Mucosa of gallbladder (tissue), 1 donor: ENCODE measurements around the gene C7orf57. TPM values are rescaled to one million over a fixed set of nuclear protein-coding genes. Genes with fewer than 3 reads are reported as not detected.
"Not testable (repeated sequence)": the region's sequence is repeated elsewhere in the genome, so short reads cannot be mapped to it uniquely, and the experiment has no call there.

ENCODE experiments used
- DNase-seq: peaks from one replicate; pipeline ENCODE4 v3.0.0-alpha.2; 2020; ENCODE audit warnings: low spot score
- total RNA-seq: library from RNA; stranded (reverse); gene quantifications from one replicate; pipeline ENCODE4 v1.2.1, GENCODE V29; 2021
- donor health status: DM: no; HTN: no; CAD: no.

Gene C7orf57
- not detected for total RNA-seq

- peak; percentile 90 for DNase-seq
These were observed at the start of gene C7orf57 for GRCh38 chr7:48035301-48035966. Gene C7orf57 (plus strand): TSS chr7:48035543. CDS start chr7:48036309, 766 bp downstream.

GRCh38 chr7:47988496-47989386 is 46.6 kb upstream of the C7orf57 start:
- DNase-seq: no peak

- peak; percentile 18 for DNase-seq
These were observed 45.5 kb upstream of the C7orf57 start for GRCh38 chr7:47989607-47990400.

- no peak for DNase-seq
These were observed 44.8 kb upstream of the C7orf57 start for GRCh38 chr7:47990592-47990991.

GRCh38 chr7:47991270-47991669 is 44.1 kb upstream of the C7orf57 start:
- DNase-seq: no peak

GRCh38 chr7:47991741-47992311 is 43.5 kb upstream of the C7orf57 start:
- DNase-seq: peak; percentile 81

- DNase-seq: no peak
These were observed 42.9 kb upstream of the C7orf57 start for GRCh38 chr7:47992446-47992845.

GRCh38 chr7:47999413-47999812 is 35.9 kb upstream of the C7orf57 start:
- DNase-seq: no peak

- DNase-seq: not testable (repeated sequence)
These were observed 35.2 kb upstream of the C7orf57 start for GRCh38 chr7:48000164-48000563.

GRCh38 chr7:48004032-48004431 is 31.3 kb upstream of the C7orf57 start:
- DNase-seq: no peak

GRCh38 chr7:48004638-48005037 is 30.7 kb upstream of the C7orf57 start:
- no peak for DNase-seq

GRCh38 chr7:48006866-48007265 is 28.5 kb upstream of the C7orf57 start:
- no peak for DNase-seq

GRCh38 chr7:48009257-48009656 is 26.1 kb upstream of the C7orf57 start:
- DNase-seq: no peak

GRCh38 chr7:48009954-48010353 is 25.4 kb upstream of the C7orf57 start:
- DNase-seq: no peak

- DNase-seq: no peak
These were observed 24.0 kb upstream of the C7orf57 start for GRCh38 chr7:48011323-48011722.

- no peak for DNase-seq
These were observed 23.4 kb upstream of the C7orf57 start for GRCh38 chr7:48011951-48012350.

GRCh38 chr7:48016641-48017040 is 18.7 kb upstream of the C7orf57 start:
- no peak for DNase-seq

- DNase-seq: no peak
These were observed 17.7 kb upstream of the C7orf57 start for GRCh38 chr7:48017674-48018073.

GRCh38 chr7:48025624-48026023 is 9.7 kb upstream of the C7orf57 start:
- DNase-seq: no peak

GRCh38 chr7:48028938-48029337 is 6.4 kb upstream of the C7orf57 start, which contains the start of gene SUN3:
Gene SUN3 (minus strand): TSS chr7:48029107. CDS start chr7:48028938, 169 bp downstream.
- DNase-seq: no peak

GRCh38 chr7:48031111-48031510 is 4.2 kb upstream of the C7orf57 start:
- DNase-seq: no peak

GRCh38 chr7:48033922-48034321 is 1.4 kb upstream of the C7orf57 start:
- no peak for DNase-seq
